ENCODE measurements around the gene HTR4.

The HTR4 gene

GRCh38 chr5:148540647-148541046 lies 113.7 kb downstream of the HTR4 start:
- Histone ChIP-seq H3K4me1 (ENCODE audit: insufficient read depth, low read length, poor library complexity, severe bottlenecking) (no peaks in the 10 kb centered on the region), H3K79me2 (ENCODE audit: insufficient read depth, low read length) (no peaks in the 10 kb centered on the region), H3K9ac (ENCODE audit: low read depth, low read length, poor library complexity, severe bottlenecking) (no peak overlapping the region), H3K9me2 (replicated peaks; ENCODE audit: low read depth, low read length) (no peaks in the 10 kb centered on the region), H3K36me3 (ENCODE audit: insufficient read depth, low read length) (no peaks in the 10 kb centered on the region), H3K9me3 (ENCODE audit: insufficient read depth, low read depth, low read length) (no peaks in the 10 kb centered on the region), H3K4me3 (ENCODE audit: low read length, poor library complexity, severe bottlenecking) (no peak overlapping the region), H3F3A (ENCODE audit: low read depth) (no peaks in the 10 kb centered on the region), H3K27me3 (ENCODE audit: insufficient read depth, low read length, poor library complexity, severe bottlenecking) (no peaks in the 10 kb centered on the region), H2AFZ (ENCODE audit: low read length) (no peak overlapping the region), H4K20me1 (ENCODE audit: insufficient read depth, low read length, poor library complexity, severe bottlenecking) (no peaks in the 10 kb centered on the region), H3K4me2 (ENCODE audit: low read depth, low read length, poor library complexity, severe bottlenecking) (no peak overlapping the region)
- TF ChIP-seq EZH2phosphoT487 (IDR thresholded peaks at IDR 0.05; ENCODE audit: borderline replicate concordance): no peak
- no peak for TF ChIP-seq CTCF (conservative IDR thresholded peaks at IDR 0.05; ENCODE audit: low read length)

GRCh38 chr5:148539851-148540250 lies 114.5 kb downstream of the HTR4 start:
- Histone ChIP-seq H4K20me1 (ENCODE audit: insufficient read depth, low read length, poor library complexity, severe bottlenecking) (no peaks in the 10 kb centered on the region), H3F3A (ENCODE audit: low read depth) (no peaks in the 10 kb centered on the region), H3K36me3 (ENCODE audit: insufficient read depth, low read length) (no peaks in the 10 kb centered on the region), H3K4me3 (ENCODE audit: low read length, poor library complexity, severe bottlenecking) (no peak overlapping the region), H3K9me3 (ENCODE audit: insufficient read depth, low read depth, low read length) (no peaks in the 10 kb centered on the region), H3K27me3 (ENCODE audit: insufficient read depth, low read length, poor library complexity, severe bottlenecking) (no peaks in the 10 kb centered on the region), H3K4me1 (ENCODE audit: insufficient read depth, low read length, poor library complexity, severe bottlenecking) (no peaks in the 10 kb centered on the region), H2AFZ (ENCODE audit: low read length) (no peak overlapping the region), H3K79me2 (ENCODE audit: insufficient read depth, low read length) (no peaks in the 10 kb centered on the region), H3K9me2 (replicated peaks; ENCODE audit: low read depth, low read length) (no peaks in the 10 kb centered on the region), H3K9ac (ENCODE audit: low read depth, low read length, poor library complexity, severe bottlenecking) (no peak overlapping the region), H3K4me2 (ENCODE audit: low read depth, low read length, poor library complexity, severe bottlenecking) (no peak overlapping the region)
- no peak for TF ChIP-seq CTCF (conservative IDR thresholded peaks at IDR 0.05; ENCODE audit: low read length)
- TF ChIP-seq EZH2phosphoT487 (IDR thresholded peaks at IDR 0.05; ENCODE audit: borderline replicate concordance): no peak

- Histone ChIP-seq H3K9ac (ENCODE audit: low read depth, low read length, poor library complexity, severe bottlenecking) (no peak overlapping the region), H3K9me3 (ENCODE audit: insufficient read depth, low read depth, low read length) (no peaks in the 10 kb centered on the region), H4K20me1 (ENCODE audit: insufficient read depth, low read length, poor library complexity, severe bottlenecking) (no peaks in the 10 kb centered on the region), H3K79me2 (ENCODE audit: insufficient read depth, low read length) (no peaks in the 10 kb centered on the region), H3K9me2 (replicated peaks; ENCODE audit: low read depth, low read length) (no peaks in the 10 kb centered on the region), H3K27me3 (ENCODE audit: insufficient read depth, low read length, poor library complexity, severe bottlenecking) (no peaks in the 10 kb centered on the region), H3K4me1 (ENCODE audit: insufficient read depth, low read length, poor library complexity, severe bottlenecking) (no peaks in the 10 kb centered on the region), H3F3A (ENCODE audit: low read depth) (no peaks in the 10 kb centered on the region), H2AFZ (ENCODE audit: low read length) (no peak overlapping the region), H3K4me3 (ENCODE audit: low read length, poor library complexity, severe bottlenecking) (no peak overlapping the region), H3K36me3 (ENCODE audit: insufficient read depth, low read length) (no peaks in the 10 kb centered on the region), H3K4me2 (ENCODE audit: low read depth, low read length, poor library complexity, severe bottlenecking) (no peak overlapping the region)
- no peak for TF ChIP-seq EZH2phosphoT487 (IDR thresholded peaks at IDR 0.05; ENCODE audit: borderline replicate concordance)
- TF ChIP-seq CTCF (conservative IDR thresholded peaks at IDR 0.05; ENCODE audit: low read length): no peak
Measured at GRCh38 chr5:148535190-148535589, 119.1 kb downstream of the HTR4 start.
